A673 (cell line): ENCODE data around the gene IL1RAPL2.

Experiments used
- CTCF ChIP-seq: fragments of 300-800, 200-600 bp; sonication (generic); conservative IDR thresholded peaks from 2 replicates; pipeline ENCODE4 v1.5.1; 2017; ENCODE audit warnings: low read depth, mild to moderate bottlenecking, antibody characterized with exemption, low read length, moderate library complexity, mixed read lengths
- EZH2 ChIP-seq: fragments of 200-600 bp; sonication (generic); IDR thresholded peaks from 2 replicates; pipeline ENCODE4 v1.6.1; 2017; ENCODE audit warnings: borderline replicate concordance, low read depth, mild to moderate bottlenecking, mixed read lengths, antibody characterized with exemption, low read length; ENCODE audit not compliant: poor library complexity, severe bottlenecking

DNA sequence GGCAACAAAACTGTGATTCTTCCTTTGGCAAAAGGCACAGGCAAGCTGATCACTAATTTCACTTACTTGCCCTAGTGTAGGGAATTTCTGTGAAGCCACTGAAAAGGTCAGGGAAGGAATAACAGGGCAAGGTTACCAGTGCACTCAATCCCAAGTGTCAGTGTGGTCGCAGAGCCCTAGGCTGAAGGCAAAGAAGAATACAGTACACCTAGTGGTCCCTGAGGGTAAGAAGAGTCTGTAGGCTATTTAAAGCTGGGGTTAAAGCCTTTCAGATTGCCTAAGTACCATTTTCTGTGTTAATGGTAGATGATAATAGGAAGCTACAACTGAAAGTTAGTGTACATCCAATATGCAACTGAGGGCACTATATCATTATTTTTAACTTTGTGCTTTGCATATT, 1082.7 kb downstream of the IL1RAPL2 start:
- no peak for TF ChIP-seq CTCF
- TF ChIP-seq EZH2: no peak
